Ectodermal cell (in vitro differentiated cells): ENCODE measurements around the gene OSR1.

Source experiments
- H3K27ac ChIP-seq: 2 replicates; pipeline ENCODE4 v1.7.0; 2013; ENCODE audit warnings: mild to moderate bottlenecking, low read depth, low read length; ENCODE audit not compliant: insufficient read depth, poor library complexity, severe bottlenecking
- H3K27me3 ChIP-seq: 2 replicates; pipeline ENCODE4 v1.7.0; 2013; ENCODE audit warnings: mild to moderate bottlenecking, low read length; ENCODE audit not compliant: insufficient read depth, control insufficient read depth, poor library complexity, severe bottlenecking
- H3K36me3 ChIP-seq: one replicate; pipeline ENCODE4 v1.7.0; 2013; ENCODE audit warnings: low read length; ENCODE audit not compliant: control insufficient read depth, insufficient read depth
- H3K4me1 ChIP-seq: one replicate; pipeline ENCODE4 v1.7.0; 2013; ENCODE audit warnings: low read length; ENCODE audit not compliant: control insufficient read depth, insufficient read depth
- H3K4me3 ChIP-seq: 2 replicates; pipeline ENCODE4 v1.7.0; 2013; ENCODE audit warnings: low read depth, low read length, control low read depth; ENCODE audit not compliant: insufficient read depth
- H3K9me3 ChIP-seq: 2 replicates; pipeline ENCODE4 v1.7.0; 2013; ENCODE audit warnings: mild to moderate bottlenecking, low read length, moderate library complexity; ENCODE audit not compliant: control insufficient read depth
- WGBS, 2 experiments: methylation state at CpG; one replicate each; pipeline ENCODE4 v1.1.7; 2013; ENCODE audit warnings: missing lambda C conversion rate in 2 of 2; 5-methylcytosine and 5-hydroxymethylcytosine counted together

The OSR1 gene

GRCh38 chr2:19359456-19359855 is 1.0 kb upstream of the OSR1 start:
- WGBS, 2 experiments: 46 to 51% methylated on average over 4 of the region's 4 CpGs
- H3K36me3 ChIP-seq: no peaks in the 10 kb centered on the region
- peaks cover 99% of the 10 kb centered on the region for H3K27me3 ChIP-seq
- H3K4me3 ChIP-seq: no peak overlapping the region
- H3K9me3 ChIP-seq: no peaks in the 10 kb centered on the region
- H3K27ac ChIP-seq: no peak overlapping the region
- H3K4me1 ChIP-seq: peaks cover 35% of the 10 kb centered on the region

GRCh38 chr2:19359021-19359357 is 566 bp upstream of the OSR1 start:
- Histone ChIP-seq H3K27ac (no peak overlapping the region), H3K9me3 (no peaks in the 10 kb centered on the region), H3K4me3 (peak overlapping the region; percentile 37), H3K36me3 (no peaks in the 10 kb centered on the region), H3K27me3 (peaks cover 99% of the 10 kb centered on the region), H3K4me1 (peaks cover 35% of the 10 kb centered on the region)
- 2% methylated on average over 14 of the region's 14 CpGs for WGBS, 2 experiments

GRCh38 chr2:19357402-19358241 is 801 bp downstream of the OSR1 start:
- H3K36me3 ChIP-seq: no peaks in the 10 kb centered on the region
- H3K4me3 ChIP-seq: peak overlapping the region; percentile 36
- no peaks in the 10 kb centered on the region for H3K9me3 ChIP-seq
- no peak overlapping the region for H3K27ac ChIP-seq
- WGBS, 2 experiments: 2% methylated on average over 45 of the region's 45 CpGs
- H3K4me1 ChIP-seq: peaks cover 31% of the 10 kb centered on the region
- H3K27me3 ChIP-seq: peaks cover 99% of the 10 kb centered on the region

- no peaks in the 10 kb centered on the region for H3K36me3 ChIP-seq
- H3K27ac ChIP-seq: no peak overlapping the region
- 3 to 4% methylated on average over 54 of the region's 54 CpGs for WGBS, 2 experiments
- no peaks in the 10 kb centered on the region for H3K9me3 ChIP-seq
- peaks cover 30% of the 10 kb centered on the region for H3K4me1 ChIP-seq
- no peak overlapping the region for H3K4me3 ChIP-seq
- H3K27me3 ChIP-seq: peaks cover 99% of the 10 kb centered on the region
Measured at GRCh38 chr2:19356545-19357401, 1.6 kb downstream of the OSR1 start.

GRCh38 chr2:19355931-19356544 is 2.4 kb downstream of the OSR1 start:
- peaks cover 99% of the 10 kb centered on the region for H3K27me3 ChIP-seq
- no peaks in the 10 kb centered on the region for H3K36me3 ChIP-seq
- no peak overlapping the region for H3K4me3 ChIP-seq
- H3K9me3 ChIP-seq: no peaks in the 10 kb centered on the region
- WGBS, 2 experiments: 4 to 5% methylated on average over 35 of the region's 35 CpGs
- H3K27ac ChIP-seq: no peak overlapping the region
- peaks cover 28% of the 10 kb centered on the region for H3K4me1 ChIP-seq

GRCh38 chr2:19355416-19355821 is 3.0 kb downstream of the OSR1 start:
- H3K27me3 ChIP-seq: peaks cover 99% of the 10 kb centered on the region
- H3K27ac ChIP-seq: no peak overlapping the region
- H3K4me1 ChIP-seq: peaks cover 34% of the 10 kb centered on the region
- no peaks in the 10 kb centered on the region for H3K9me3 ChIP-seq
- H3K36me3 ChIP-seq: no peaks in the 10 kb centered on the region
- no peak overlapping the region for H3K4me3 ChIP-seq
- 25 to 26% methylated on average over 18 of the region's 18 CpGs for WGBS, 2 experiments

GRCh38 chr2:19355014-19355405 is 3.4 kb downstream of the OSR1 start:
- Histone ChIP-seq H3K4me3 (no peak overlapping the region), H3K4me1 (peaks cover 35% of the 10 kb centered on the region), H3K9me3 (no peaks in the 10 kb centered on the region), H3K27me3 (peaks cover 99% of the 10 kb centered on the region), H3K27ac (no peak overlapping the region), H3K36me3 (no peaks in the 10 kb centered on the region)
- 39 to 41% methylated on average over 3 of the region's 3 CpGs for WGBS, 2 experiments

GRCh38 chr2:19353721-19354050 is 4.7 kb downstream of the OSR1 start:
- no peak overlapping the region for H3K4me3 ChIP-seq
- no peaks in the 10 kb centered on the region for H3K36me3 ChIP-seq
- WGBS, 2 experiments: 17 to 26% methylated on average over 9 to 11 of the region's 11 CpGs
- H3K27me3 ChIP-seq: peaks cover 99% of the 10 kb centered on the region
- H3K9me3 ChIP-seq: no peaks in the 10 kb centered on the region
- H3K4me1 ChIP-seq: peaks cover 29% of the 10 kb centered on the region
- H3K27ac ChIP-seq: no peak overlapping the region

- 13 to 15% methylated on average over 40 of the region's 40 CpGs for WGBS, 2 experiments
- peaks cover 98% of the 10 kb centered on the region for H3K27me3 ChIP-seq
Measured at GRCh38 chr2:19352946-19353720, 5.3 kb downstream of the OSR1 start.

More at GRCh38 chr2:19352946-19353720, 5.3 kb downstream of the OSR1 start:
- Histone ChIP-seq H3K36me3 (no peaks in the 10 kb centered on the region), H3K4me1 (peaks cover 29% of the 10 kb centered on the region), H3K27ac (no peak overlapping the region), H3K4me3 (no peak overlapping the region), H3K9me3 (no peaks in the 10 kb centered on the region)
